Hindlimb muscle (tissue), 1 donor: ENCODE data around the gene DHFR2. TPM values are rescaled to one million over a fixed set of nuclear protein-coding genes. Genes with fewer than 3 reads are reported as not detected.
"Not testable (repeated sequence)": the region's sequence is repeated elsewhere in the genome, so short reads cannot be mapped to it uniquely, and the experiment has no call there.

Experiments
- DNase-seq: peaks from one replicate; pipeline ENCODE4 v3.0.0-alpha.2; 2013
- polyA plus RNA-seq: library from polyadenylated mRNA; unstranded; fragments of 120-200 nt; gene quantifications from one replicate; pipeline ENCODE4 v1.2.1, GENCODE V29; 2013; ENCODE audit not compliant: insufficient read length

Gene DHFR2
- polyA plus RNA-seq: 4.4 TPM

DNA sequence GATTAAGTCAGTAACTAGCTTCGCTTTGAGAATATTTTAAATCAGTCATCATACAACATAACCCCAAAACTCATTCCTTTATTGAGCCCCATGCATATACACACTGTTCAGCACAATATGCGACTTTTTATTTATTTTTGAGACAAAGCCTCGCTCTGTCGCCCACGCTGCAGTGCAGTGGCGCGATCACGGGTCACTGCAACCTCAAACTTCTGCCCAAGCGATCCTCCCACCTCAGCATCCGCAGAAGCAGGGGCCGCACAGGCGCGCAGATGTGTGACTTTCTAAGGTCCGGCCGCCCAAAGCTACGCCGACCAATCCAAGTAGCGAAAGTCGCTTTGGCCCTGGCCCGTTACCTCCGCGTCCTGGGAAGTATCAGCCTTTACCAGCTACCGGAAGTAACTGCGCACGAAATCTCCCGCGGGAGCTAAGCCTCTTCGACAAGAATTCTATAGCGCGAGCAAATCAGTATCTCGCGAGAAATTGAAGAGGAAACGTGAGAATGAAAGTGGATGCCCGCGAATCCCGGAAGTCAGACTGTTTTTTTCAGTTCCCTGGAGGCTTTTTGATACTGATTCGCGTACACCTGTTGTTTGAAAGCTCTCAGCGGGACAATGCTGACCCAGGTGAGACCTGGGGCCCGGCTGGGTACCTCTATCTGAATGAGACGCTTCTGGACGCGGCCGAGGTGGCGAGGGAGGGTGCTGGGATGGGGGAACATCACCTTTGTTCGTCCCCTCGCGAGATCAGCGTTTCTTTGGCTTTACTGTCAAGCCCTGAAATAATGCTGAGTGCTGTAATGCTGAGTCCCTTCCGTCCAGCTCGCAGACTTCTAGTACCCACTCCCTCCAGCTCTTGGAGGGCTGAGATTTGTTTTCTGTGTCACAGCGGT is at the start of gene DHFR2, which contains the start of gene NSUN3:
Gene DHFR2, minus strand, starts transcription at position 404 of the 892 bp plus-strand sequence. CDS start 1,405 bp downstream, outside the sequence.
Gene NSUN3, plus strand, starts transcription at position 549 of the 892 bp plus-strand sequence. Its CDS starts 66 bp downstream, at position 615.
- DNase-seq: peak; percentile 96

DNA sequence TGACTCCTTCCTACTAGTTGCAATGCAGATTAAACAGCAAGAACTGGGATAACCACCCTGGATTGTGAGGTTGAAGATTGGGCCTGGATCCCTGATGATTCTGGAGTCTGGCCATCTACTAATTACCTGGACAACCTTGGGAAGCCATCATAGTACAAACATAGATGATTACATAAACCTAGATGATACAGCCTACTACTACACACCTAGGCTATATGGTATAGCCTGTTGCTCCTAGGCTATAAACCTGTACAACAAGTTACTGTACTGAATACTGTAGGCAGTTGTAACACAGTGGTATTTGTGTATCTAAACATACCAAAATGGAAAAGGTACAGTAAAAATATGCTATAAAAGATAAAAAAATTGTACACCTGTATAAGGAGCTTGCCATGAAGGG is 48.1 kb upstream of the DHFR2 start:
- DNase-seq: no peak

DNA sequence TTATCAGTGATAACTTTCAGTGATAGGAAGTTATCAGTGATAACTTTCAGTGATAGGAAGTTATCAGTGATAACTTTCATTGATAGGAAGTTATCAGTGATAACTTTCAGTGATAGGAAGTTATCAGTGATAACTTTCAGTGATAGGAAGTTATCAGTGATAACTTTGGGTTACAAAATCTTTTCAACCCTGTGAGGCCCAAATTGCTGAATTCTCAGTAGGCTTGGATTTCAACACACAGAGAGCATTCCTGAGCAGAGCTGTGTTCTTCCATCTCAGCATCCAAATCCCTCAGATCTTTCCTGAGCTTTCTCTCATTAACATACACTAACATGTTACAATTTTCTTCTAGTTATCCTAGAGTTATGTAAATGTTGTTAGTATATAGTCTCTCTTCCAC is 47.5 kb upstream of the DHFR2 start:
- DNase-seq: not testable (repeated sequence)

DNA sequence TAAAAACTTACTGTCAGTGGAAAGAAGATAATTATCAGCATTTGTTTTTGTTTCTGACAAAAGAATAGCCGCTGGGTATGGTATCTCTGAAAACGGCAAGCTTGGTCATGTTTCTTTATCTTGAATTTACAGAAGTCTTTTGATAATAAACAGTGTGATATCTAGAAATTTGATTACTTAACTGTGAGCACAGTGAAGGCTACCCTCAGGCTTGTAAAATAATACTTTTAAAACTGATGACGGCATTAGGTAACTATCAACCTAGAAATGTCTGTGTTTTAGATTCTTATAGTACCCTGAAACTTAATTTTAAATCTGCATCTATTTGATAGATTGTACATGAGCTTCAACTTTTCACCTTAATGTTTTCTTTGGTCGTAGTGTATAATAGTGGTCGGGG is 43.6 kb upstream of the DHFR2 start:
- DNase-seq: no peak

DNA sequence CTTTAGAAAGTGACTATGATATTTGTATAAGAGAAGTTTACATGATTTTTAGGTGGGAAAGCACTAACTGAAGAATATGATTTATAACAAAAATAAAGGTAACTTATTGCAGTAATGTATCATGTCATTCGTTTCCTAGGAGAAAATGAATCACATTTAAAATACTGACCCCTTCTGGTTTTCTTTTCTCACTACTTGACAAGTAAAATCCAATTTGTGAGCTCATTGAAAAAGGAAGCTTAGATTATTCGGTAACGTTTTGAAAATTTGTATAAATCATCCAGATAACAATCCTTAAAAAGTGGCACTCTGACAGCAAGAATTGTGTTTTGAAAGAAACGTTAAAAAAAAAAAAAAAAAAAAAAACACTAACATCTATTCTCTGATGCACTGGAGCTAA is 39.1 kb upstream of the DHFR2 start:
- DNase-seq: no peak

DNA sequence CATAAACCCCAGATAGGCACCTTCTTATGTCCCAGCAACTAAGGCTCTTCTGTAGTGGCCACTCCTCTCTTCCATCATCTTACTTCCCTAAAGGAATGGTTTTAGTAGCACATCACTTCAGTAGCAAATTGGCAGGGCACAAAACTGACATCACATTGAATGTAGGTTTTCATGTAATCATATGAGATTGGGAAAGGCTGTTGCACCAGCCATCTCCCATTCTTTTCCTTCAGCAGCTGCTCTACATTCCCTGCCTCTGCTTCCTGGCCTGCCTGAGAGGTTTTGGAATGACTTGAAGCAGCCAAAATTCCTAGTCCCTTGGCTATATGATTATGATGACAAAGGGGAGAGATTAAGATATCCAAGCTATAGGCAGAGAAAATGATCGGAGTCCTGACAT is 36.6 kb upstream of the DHFR2 start:
- DNase-seq: no peak

DNA sequence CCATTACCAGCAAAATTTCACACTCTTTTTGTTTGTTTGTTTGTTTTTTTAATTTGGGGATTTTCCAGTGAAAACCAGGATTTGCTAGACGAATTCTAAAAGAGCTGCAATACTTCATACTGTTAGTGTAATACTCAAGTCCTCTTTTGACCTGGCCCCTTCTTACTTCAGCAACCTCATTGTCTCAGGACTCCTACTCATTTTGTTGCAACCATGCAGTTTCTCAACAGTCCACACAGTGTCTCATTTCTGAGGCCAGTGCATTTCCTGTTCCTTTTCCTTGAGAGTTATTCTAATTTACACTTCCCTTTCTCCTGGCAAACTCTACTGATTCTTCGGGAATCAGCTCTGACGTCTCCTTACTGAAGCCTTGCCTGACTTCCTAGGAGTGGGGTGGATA is 35.7 kb upstream of the DHFR2 start:
- DNase-seq: no peak

DNA sequence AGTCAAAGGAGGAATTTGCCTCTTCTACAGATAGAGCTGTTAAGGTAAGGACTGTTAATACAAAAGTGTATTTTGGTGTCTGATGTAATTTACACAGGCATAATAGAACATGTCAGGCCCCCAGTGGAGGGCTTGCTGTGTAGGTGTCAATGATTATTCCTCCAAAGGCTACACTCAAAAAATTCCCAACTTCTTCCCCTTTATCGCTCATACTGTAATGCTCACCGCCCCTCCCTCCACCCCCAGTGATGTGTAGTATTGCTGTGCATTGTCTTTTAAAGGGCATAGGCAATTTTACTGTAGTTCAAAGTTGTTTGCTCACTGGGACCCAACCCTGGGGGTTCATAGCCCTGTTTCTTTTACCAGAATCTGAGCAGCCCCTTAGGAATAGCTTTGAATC is 32.4 kb upstream of the DHFR2 start:
- no peak for DNase-seq

DNA sequence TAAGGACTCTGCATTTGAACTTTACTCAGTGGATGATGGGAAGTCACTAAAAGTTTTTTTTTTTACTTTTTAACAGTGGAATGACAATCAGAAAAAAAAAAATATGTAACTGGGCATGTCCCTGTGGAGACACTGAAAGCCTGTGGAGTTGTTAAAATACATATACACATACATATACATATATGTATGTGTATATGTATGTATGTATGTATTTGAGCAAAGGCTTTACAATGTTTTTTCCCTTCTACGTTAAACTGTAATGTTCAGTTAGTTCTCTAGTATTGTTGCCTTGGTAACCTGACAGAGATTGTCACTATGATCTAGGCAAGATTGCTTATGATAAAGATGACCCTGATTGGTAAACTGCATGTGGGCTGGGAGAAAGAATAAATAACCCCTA is 30.4 kb upstream of the DHFR2 start:
- no peak for DNase-seq

DNA sequence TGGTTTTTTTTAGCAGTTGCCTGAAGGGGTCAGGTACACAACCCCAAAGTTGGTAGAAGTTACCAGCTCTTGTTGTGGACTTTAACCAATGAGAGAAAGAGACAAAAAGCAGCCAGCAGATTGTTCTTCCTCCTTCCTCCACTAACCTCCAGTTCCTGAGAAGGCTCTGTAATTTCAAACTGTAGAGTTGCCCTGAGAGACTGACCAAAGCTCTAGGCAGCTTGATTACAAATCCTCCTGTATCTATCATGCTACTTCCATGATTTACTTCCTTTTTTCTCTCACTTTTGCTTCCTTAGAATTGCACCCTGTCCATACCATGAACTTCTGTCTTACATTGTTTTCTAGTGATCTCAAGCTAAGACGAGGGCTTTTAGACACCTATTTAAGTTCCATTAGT is 29.4 kb upstream of the DHFR2 start:
- DNase-seq: no peak

DNA sequence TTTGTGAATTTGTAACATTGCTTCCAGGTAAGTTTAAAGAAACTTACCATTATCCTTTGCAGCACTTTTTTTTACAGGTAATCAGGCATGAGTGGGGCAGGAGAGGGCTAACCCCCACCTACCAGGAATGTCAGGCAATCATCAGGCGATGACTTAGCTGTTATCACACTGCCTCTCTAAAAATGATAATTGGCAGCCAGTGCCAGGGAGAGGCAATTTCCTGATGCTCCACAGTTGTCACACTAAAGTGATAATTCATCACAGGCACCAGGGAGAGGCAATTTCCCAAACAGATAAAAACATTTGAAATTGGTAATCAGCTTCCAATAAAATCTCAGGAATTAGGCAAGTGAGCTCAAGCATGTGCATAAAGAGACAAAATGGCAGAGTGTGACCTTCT is 26.4 kb upstream of the DHFR2 start:
- DNase-seq: no peak

DNA sequence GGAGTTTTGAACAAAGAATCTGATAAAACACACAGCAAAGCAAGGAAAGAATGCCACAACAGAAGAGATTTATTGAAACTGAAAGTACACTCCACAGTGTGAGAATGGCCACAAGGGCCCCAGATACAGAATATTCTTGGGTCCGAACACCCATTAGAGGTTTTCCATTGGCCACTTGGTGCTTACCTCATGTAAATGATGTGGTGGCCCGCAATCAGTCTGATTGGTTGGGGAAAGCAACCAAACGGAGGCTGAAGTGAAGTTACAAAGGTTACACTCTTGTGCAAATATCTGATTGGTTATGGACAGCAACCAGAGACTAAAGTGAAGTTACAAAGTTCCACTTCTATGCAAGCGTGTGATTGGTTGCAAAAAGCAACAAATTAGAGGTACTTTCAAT is 20.5 kb upstream of the DHFR2 start:
- no peak for DNase-seq

DNA sequence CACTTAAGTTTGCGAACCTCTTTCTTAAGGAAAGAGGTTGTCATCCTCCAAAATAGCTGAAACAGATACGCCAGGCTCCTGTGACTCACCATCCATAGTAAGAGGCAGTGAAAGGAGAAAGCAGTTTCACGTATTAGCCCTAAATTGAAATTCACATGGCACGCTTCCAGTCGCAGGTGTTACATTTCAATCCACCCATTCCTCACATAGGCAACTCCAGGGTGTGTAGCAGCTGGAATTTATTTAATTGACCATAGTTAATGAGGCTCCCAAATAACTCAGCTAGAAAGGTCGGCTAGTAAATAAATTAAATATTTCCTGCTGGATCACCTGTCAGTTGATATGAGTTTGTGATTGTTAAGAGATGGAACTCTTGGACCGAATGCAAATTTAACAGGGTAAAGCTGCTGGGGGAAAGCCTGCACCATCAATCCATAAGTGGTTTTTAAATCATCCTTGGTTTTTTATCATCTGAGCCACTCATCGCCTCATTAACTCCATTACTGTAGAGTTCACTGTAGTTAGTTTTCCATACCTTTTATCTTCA is 19.7 kb upstream of the DHFR2 start:
- peak; percentile 27 for DNase-seq

DNA sequence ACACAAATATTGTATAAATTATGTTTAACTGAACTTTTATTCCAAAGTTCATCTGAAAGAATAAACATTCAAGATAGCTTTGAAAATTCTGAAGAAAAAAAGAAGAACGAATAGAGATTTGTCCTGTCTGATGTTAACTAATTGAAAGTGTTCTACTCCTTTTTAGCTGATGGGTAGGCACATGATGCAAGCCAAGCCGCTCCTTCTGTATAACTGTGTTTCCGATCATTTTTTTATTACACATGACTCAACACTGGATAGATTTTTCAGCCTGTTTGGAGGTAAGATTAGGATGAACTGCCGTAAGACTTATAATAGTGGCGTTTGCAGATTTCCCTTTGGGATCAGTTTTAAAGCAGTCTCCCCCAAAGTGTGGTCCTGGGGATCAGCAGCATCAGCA is 19.2 kb upstream of the DHFR2 start:
- peak; percentile 13 for DNase-seq

DNA sequence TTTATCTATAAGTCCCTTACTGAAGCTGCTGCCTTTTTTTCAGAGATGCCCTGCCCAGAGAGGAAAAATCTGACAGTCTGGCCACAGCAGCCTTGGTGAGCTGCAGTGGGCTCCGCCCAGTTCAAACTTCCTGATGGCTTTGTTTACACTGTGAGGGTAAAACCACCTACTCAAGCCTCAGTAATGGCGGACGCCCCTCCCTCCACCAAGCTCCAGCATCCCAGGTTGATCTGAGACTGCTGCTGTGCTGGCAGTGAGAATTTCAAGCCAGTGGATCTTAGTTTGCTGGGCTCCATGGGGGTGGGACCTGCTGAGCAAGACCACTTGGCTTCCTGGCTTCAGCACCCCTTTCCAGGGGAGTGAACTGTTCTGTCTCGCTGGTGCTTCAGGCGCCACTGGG is 17.8 kb upstream of the DHFR2 start:
- not testable (repeated sequence) for DNase-seq

DNA sequence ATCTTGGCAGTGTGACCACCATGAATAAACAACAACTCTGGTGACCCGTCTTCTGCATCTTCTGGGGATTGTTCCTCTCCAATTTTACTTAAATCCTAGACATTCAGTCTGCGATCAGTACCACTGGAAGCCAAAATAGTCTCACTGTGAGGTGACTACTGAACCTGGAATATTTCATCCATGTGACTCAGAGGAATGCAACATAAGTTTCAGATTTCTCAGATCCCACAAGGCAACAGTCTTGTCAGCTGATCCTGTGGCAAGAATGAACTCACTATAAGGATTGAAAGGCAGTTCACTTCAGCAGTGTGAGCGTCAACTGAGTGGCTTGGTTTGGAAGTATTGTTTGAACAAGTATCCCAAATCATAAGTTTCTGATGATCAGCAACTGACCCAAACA is 13.3 kb upstream of the DHFR2 start:
- DNase-seq: no peak

DNA sequence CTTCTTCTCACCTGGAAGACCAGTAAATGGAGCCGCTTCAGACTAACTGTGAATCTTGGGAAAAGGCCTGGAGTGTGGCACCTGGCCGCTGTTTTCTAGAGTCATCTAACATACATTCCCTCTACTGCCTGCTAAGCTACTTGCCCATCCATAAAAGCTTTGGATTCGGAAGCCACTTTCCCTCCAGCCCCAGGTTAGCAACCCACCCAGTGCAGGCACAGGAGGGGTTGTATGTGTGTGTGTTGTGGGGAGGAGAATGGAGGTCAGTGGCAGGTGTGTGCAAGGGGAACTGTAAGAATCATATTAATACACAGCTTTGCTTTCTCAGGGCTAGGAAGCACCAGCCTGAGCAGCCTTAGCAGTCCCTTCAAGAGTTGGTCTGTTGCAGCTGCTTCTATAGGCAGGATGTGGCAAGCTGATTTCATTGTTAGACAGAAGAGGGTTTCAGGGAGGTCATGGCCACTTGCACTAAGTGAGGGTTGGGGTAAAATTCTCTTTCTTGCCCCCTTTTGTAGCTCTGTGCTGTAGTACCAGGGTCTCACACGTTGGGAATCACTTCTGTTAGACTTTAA is 9.1 kb upstream of the DHFR2 start:
- DNase-seq: no peak

DNA sequence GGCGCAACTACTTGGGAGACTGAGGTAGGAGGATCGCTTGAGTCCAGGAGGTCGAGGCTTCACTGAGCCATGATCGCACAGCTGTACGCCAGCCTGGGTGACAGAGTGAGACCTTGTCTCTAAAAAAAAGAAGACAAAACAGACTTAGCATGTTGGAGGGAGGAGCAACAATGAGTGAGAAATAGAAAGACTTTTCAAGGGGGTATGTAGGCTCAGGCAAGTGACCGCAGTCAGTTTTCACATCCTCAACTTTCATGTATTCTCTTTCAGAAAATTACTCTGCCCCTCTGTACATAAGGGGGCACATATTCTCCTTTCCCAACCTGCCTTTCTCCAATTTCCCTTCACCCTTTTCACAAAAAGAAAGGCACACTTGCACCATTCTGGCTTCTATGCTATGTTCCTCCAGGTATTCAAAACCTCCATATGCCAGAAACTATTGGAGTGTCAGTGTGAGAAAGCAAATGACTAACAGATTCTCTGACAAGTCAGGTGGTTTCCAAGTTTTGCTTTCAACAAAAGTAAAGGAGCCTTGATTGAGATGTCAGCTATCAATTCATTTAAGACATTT is 7.7 kb upstream of the DHFR2 start:
- DNase-seq: no peak

DNA sequence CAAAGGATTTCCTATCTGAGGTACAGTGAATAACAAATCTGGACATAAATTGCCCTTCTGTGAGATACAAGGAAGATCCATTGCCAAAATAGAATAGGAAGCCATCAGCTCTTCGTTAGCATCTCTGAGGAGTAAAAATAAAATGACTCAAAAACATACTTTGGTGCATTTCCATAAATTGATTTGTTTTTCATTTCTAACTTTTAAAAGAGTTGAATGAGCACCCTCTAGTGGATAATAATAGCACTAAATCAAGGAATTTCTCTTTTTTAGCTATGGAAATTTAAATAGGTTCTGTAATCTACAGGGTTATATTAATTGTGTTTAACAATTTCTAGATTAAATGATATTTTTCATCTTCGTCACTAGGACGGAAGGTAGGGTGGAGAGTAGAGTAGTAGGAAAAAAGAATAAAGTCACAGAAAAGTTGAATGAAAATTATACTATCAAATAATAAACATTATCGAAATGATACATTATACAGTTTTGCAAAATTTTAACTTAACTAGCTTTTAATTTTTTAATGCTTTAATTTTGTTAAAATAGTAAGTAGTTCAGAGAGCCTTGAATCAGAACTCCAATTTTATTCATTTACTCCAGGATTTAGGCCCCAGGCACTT is 6.6 kb upstream of the DHFR2 start:
- DNase-seq: peak; percentile 13

DNA sequence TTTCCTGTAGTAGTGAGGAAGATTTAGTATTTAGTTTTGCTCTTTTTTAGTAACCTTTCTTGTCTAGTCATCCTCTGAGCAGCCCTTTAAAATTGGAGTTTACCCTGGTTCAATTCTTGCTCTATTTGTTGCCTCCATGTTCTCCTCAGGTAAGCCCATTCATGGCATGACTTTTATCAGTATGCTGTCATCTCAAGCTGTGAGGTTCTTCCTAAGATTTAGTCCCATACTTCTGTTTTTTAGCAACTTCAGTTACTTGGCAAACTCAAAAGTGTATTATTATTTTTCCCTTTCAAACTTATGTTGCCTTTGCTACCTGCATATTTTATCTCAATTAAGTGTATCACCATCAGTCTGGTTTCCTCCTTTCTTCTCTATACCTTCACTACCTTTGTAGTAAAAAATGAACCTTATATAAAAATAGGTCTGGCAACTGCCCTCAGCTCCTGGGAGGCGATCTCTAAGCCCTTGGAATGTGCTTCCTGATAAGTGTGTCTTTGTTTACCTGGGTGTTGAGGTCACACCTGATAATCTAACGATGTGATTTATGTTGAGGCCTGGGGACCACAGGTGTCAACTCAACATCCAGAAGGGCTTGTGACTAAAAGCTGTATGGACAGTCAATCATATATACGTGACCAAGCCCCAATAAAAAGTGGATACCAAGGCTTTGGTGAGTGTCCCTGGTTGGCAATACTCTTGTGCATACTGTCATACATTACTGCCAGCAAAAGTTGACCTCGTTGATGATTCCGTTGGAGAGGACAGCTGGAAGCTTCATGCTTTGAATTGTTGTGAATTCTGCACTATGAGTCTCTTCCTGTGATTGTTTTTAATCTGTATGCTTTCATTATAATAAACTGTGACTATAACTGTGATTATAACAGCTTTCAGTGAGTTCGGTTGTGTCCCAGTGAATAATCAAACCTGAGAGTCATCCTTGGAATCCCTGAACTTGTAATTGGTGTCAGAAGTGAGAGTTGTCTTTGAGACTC is 4.1 kb upstream of the DHFR2 start:
- DNase-seq: no peak

DNA sequence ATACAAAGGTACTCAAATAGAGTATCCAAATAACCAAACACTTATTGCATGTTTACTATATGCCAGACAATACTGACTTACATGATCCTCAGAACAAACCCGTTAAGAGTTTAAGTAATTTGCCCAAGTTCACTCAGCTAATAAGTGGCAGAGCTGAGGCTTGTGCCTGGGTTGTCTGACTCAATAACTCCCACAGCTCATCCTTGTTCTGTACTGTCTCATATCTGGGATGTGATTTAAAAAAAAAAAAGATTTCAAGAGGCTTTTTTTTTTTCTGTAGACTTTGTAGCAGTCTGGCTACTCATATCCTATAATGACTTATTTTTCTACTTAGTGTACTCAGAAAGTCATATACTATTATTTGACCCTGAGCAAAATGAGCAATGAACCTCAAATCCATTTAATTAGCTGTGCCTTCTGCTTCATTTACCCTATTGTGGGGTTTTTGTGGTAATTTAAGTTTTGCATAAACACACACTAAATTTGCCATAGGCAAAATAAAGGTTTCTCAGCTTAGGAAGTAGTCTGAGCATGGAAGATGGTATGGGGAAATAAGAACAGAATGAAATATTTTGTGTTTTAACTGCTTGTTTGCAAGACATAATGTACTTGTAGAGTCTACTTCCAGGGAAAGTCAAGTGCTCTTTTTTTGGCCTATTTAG is 3.2 kb upstream of the DHFR2 start:
- DNase-seq: no peak
